ENCODE measurements around the gene SLC7A4. TPM values are rescaled to one million over a fixed set of nuclear protein-coding genes. Genes with fewer than 3 reads are reported as not detected.
"Not testable (repeated sequence)": the region's sequence is repeated elsewhere in the genome, so short reads cannot be mapped to it uniquely, and the experiment has no call there.

The SLC7A4 gene
- total RNA-seq, 1 donor from 2014 or later = not detected

DNA sequence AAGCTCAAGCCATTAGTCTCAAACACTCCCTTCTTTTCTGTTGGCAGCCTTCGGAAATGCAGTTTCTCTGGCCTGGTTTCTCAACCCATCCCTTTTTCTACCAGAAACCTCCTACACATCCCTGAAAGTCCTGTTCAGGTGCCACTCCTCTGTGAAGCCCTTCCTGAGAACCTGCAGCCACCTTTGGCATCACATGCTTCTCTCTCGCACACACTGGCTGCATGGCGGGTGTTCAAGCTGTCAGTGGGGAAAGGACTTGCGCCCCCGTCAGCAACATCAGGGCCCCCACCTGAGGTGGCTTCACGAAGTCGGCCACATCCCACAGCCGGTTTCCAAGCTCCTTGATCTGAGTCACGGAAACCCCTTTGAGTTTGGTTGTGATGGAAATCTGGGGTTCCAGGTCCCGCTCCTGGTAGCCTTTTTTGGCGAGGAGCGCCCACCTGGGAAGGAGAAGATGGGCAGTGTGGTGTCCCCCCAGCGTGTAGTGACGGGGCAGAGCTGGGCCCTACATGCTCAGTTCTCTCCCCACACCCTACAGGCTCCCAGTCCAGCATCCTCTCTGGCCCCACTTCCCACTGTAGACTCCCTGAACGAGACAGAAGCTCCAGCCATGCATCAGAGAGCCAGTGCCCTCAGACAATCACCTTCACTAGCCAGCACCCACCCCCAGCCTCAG lies 11.6 kb upstream of the SLC7A4 start:
- DNase-seq (ENCODE audit: low read depth, low spot score) = no peak

- DNase-seq (ENCODE audit: low read depth, low spot score) = no peak
Observed at GRCh38 chr22:21042978-21043859, 10.9 kb upstream of the SLC7A4 start.

GRCh38 chr22:21041937-21042336 lies 9.6 kb upstream of the SLC7A4 start:
- no peak for DNase-seq (ENCODE audit: low read depth, low spot score)

DNA sequence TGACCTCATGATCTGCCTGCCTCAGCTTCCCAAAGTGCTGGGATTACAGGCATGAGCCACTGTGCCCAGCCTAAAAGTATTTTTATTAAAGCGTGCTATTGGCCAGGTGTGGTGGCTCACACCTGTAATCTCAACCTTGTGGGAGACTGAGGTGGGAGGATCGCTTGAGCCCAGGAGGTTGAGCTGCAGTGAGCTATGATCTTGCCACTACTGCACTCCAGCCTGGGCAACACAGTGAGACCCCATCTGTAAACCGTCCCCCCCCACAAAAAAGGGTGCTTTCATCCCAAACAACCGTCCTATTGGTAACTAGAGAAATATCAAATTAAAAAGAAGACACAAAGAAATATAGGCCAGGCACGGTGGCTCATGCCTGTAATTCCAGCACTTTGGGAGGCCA lies 6.8 kb upstream of the SLC7A4 start:
- not testable (repeated sequence) for DNase-seq (ENCODE audit: low read depth, low spot score)

GRCh38 chr22:21038405-21038804 lies 6.0 kb upstream of the SLC7A4 start:
- DNase-seq (ENCODE audit: low read depth, low spot score) = no peak

DNA sequence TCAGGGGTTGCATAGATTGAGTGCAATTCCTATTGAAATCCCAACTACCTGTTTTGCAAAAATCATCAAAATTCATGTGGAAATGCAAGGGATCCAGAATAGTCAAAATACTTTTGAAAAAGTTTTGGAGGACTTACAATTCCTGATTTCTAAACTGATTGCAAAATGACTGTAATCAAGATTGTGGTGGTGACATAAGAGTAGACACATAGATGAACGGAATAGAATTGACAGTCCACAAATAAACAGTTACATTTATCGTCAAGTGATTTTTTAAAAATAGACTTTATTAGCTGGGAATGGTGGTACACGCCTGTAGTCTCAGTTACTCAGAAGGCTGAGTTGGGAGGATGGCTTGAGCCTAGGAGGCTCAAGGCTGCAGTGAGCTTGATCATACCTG lies 2.6 kb upstream of the SLC7A4 start:
- no peak for DNase-seq (ENCODE audit: low read depth, low spot score)

- no peak for DNase-seq (ENCODE audit: low read depth, low spot score)
Observed at GRCh38 chr22:21033895-21034294, 1.5 kb upstream of the SLC7A4 start.

- no peak for DNase-seq (ENCODE audit: low read depth, low spot score)
Observed at GRCh38 chr22:21032868-21033688, 717 bp upstream of the SLC7A4 start.

GRCh38 chr22:21031545-21032036 lies 770 bp downstream of the SLC7A4 start:
- DNase-seq (ENCODE audit: low read depth, low spot score) = no peak

DNA sequence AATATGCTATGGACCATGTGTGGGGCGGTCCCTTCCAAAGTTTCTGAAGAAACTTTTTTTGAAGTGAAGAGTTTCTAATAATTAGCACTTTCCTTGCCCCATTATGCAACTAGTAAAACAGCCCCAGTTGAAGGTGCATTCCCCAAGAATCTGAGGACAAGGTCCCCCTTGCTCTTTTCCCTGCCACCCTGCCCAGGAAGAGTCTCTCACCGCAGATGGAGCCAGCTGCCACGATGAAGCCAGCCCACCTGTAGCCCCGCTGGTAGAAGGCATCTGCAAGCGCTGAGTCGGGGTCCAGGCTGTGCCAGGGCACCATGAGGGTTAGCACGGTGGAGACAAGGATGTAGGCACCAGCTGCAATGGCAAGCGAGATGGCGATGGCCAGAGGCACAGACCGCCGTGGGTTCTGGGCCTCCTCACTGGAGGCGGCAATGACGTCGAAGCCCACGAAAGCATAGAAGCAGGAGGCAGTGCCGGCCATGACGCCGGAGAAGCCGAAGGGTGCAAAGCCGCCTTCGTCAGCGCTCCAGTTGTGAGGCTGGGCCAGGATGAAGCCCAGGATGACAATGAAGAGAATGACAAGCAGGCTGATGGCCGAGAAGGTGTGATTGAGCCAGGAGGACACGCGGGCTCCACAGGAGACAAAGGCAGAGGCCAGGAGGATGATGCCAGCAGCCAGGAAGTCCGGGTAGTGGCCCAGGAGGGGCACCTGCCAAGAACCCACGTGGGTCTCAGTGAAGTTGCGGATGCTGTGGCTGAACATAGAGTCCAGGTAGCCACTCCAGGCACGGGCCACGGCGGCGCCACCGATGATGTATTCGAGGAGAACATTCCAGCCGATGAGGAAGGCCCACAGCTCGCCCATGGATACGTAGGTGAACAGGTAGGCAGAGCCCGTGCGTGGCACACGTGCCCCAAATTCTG lies 1.5 kb downstream of the SLC7A4 start:
- DNase-seq (ENCODE audit: low read depth, low spot score) = no peak

DNA sequence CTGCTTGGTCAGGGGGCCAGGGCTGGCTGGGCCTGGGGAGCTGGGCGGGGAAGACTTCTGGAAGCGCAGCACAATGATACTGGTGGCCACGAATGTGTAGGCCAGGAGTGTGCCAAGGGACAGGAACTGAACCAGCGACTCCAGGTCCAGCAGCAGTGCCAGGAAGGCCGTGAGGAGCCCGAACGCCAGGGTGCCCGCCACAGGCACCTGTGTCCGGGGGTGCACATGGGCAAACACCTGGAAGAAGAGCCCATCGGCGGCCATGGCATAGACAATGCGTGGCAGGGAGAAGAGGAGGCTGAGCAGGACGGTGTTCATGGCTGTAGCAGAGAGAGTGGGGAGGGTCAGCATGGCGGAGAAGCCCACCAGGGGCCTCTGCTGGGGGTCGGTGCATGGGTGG lies 2.3 kb downstream of the SLC7A4 start:
- DNase-seq (ENCODE audit: low read depth, low spot score) = no peak

DNA sequence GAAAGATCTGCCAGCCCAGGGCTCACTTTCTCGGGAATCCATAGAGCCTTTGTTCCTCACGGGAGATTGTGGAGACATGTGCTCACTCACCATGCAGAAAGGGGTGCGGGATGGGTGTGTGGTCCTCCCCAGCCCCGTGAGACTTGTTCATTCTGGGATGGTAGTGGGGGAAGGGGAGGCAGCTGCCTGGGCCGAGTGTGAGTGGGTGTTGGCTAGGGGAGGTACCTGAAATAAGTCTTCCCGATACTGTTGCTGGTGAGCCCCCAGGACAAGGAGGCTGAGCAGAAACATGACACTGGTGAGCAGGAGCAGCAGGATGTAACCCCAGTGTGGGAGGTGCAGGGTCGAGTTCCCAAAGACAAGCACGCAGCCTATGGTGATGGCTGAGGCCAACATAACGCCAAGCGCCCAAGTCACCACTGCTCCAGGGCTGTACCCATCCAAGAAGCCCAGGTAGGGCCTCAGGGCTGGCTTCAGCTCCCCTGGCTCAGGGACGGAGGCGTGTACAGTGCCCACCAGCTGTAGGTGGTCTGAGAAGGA lies 2.8 kb downstream of the SLC7A4 start:
- DNase-seq (ENCODE audit: low read depth, low spot score) = no peak

GRCh38 chr22:21028277-21029251 lies 3.8 kb downstream of the SLC7A4 start:
- no peak for DNase-seq (ENCODE audit: low read depth, low spot score)

DNA sequence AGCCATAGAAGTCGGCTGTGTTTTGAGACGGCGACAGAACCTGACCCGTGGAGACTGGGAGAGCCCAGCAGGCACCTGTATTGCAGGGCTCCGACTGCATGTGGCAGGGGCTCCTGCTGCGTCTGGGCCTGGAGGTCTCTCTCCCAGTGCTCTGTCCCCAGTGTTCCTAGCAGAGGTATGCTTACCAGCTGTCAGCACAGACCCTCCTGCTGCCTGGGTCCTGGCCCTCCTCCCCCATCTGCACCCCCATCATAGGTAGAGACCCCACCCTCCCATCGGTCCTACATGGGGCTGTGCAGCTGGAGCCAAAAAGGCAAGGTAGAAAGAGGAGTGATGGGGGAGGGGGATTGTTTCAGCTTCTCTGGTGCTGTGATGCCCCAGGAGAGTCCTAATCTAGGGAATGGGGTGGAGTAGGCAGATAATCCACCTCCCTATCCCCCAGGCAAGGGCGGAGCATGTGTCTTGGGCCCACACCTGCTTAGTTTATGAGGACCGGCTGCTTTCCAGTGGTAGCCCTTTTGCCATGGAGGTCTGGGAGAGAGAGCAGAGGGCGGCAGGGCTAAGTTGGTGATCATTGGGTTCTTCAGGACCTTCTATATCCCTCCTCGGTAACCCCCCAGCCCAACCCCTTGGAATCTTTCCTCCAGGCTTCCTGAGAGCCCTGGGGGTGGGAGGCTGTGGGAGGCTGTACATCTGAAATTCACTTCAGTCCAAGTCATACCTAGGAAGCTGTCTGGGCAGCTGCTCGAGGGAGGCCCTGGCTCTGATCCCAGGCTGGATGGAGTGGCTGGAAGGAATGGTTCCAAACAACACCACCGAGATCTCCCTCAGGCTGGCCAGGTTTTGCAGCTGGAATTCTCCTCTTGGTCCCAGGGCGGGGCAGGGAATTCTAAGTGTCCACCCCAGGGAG lies 5.3 kb downstream of the SLC7A4 start:
- DNase-seq (ENCODE audit: low read depth, low spot score) = no peak

DNA sequence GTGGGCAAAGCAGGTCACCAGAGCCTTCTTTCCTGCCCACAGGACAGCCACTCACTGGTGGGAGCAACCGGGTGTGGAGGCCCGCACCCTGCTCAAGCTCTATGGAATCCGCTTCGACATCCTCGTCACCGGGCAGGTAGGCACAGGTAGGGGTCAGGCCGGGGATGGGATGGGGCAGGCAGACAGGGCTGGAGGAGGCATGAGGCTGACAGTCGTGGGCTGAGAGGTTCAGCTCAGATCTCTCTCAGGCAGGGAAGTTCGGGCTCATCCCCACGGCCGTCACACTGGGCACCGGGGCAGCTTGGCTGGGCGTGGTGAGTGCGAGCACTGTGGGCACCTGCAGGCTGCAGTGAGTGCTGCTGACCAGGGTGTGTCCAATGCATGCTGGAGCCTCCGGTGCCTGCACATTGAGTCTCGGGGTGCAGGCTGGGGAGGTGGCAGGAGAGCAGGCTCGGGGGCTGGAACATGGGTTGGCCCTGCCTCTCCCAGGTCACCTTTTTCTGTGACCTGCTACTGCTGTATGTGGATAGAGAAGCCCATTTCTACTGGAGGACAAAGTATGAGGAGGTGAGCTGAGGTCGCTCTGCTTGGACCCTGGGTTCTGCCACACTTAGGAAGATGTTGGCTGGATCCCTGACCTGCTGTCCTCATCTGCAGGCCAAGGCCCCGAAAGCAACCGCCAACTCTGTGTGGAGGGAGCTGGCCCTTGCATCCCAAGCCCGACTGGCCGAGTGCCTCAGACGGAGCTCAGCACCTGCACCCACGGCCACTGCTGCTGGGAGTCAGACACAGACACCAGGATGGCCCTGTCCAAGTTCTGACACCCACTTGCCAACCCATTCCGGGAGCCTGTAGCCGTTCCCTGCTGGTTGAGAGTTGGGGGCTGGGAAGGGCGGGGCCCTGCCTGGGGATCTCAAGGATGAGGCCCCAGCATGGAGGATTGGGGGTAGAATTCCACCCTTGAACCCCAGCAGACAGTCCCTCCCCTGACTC lies 6.3 kb downstream of the SLC7A4 start:
- DNase-seq (ENCODE audit: low read depth, low spot score) = no peak

- no peak for DNase-seq (ENCODE audit: low read depth, low spot score)
Observed at GRCh38 chr22:21025266-21025665, 7.1 kb downstream of the SLC7A4 start.
